ENCODE results near the gene GPR142.
A peak's percentile ranks its signal among the peaks of the same experiment; 100 is the strongest.

Gene GPR142

DNA sequence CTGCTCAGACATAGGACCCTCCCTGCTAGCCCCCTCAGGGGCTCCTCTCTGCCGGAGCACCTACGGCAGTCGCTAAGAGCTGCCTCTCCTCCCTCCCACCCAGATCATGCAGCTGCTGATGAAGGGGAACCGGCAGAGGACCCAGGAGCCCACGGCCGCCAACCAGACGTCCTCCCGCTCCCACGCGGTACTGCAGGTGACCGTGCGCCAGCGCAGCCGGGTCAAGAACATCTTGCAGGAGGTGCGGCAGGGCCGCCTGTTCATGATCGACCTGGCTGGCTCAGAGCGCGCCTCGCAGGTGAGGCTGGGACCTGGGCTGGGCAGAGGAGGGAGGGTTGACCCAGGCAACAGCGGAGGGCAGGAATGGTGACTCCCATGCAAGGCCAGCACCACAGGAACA is 22.6 kb upstream of the GPR142 start:
- DNase-seq (ENCODE audit: low read depth in 2 of 2): no peak

DNA sequence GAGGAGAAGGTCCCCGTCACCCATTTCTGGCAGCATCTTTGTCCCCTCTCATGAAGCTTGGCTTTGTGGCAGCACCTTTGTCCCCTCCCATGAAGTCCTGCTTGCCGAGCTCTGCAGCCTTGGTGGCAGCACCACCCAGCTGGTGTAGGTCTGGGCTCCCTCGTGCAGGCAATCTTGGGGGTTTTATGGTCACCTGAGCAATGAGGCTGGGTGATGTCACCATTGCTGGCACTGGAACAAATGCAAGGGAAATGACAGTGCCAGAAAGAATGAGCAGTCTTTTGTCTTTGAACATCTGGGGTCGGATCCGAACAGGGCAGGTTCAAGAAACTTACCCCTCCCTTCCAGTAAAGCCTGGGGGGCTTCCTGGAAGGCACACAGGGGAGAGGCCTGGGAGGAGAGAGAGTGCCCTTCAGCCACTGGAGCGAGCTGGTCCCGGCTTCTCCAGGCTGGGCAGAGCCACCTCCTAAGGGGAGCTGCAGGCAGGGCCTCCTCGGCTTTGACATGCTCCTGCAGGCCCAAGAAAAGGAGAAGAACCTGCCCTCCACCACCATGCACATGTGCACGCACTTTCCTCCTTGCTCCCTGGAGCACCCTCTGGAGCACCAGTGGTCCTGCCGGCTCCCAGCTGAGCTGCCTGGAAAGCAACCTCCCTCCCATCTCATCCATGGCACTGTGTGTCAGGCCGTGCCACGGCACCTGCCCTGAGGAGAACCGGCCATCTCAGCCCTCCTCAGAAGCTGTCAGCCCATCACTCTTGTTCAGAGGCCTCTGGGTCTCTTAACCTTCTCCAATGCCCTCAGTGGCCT is 21.7 kb upstream of the GPR142 start:
- no peak for DNase-seq (ENCODE audit: low read depth in 2 of 2)

DNA sequence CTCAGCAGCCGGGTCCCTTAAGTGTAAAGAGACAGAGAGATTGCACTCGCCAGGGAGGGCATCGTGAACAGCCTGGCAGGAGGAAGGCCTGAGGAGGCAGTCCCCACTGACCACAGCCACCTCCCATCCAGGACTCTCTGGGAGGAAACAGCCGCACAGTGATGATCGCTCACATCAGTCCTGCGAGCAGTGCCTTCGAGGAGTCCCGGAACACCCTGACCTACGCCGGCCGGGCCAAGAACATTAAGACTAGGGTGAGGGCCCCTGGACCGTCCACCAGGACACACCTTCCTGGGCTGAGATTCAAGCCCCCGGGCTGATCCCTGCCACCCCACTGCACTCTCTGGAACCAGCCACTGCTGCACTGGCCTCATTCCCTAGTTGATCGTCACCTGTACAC is 19.7 kb upstream of the GPR142 start:
- DNase-seq (ENCODE audit: low read depth in 2 of 2): no peak

DNA sequence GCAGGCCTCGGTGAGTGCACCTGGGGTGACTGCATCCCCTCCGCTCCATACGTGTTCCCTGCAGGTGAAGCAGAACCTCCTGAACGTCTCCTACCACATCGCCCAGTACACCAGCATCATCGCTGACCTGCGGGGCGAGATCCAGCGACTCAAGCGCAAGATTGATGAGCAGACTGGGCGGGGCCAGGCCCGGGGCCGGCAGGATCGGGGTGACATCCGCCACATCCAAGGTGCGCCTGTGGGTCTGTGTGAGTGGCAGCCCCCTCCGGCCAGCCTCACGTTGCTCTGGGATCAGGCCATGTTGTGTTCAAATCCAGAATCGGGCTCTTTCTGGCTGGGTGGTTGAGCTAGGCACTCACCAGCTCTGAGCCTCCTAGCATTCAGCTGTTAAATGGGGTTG is 18.2 kb upstream of the GPR142 start:
- no peak for DNase-seq (ENCODE audit: low read depth in 2 of 2)

DNA sequence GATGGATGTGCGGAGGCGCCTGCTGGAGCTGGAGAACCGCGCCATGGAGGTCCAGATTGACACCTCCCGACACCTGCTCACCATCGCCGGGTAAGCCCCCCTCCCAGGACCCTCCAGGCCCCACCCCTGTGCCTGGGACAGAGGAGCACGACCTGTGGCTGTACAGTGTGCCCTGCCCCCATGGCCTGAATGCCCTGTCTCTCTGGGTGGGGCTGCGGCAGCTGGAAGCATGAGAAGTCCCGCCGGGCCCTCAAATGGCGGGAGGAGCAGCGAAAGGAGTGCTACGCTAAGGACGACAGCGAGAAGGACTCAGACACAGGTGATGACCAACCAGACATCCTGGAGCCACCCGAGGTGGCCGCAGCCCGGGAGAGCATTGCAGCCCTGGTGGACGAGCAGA is 16.8 kb upstream of the GPR142 start:
- DNase-seq (ENCODE audit: low read depth in 2 of 2): no peak

DNA sequence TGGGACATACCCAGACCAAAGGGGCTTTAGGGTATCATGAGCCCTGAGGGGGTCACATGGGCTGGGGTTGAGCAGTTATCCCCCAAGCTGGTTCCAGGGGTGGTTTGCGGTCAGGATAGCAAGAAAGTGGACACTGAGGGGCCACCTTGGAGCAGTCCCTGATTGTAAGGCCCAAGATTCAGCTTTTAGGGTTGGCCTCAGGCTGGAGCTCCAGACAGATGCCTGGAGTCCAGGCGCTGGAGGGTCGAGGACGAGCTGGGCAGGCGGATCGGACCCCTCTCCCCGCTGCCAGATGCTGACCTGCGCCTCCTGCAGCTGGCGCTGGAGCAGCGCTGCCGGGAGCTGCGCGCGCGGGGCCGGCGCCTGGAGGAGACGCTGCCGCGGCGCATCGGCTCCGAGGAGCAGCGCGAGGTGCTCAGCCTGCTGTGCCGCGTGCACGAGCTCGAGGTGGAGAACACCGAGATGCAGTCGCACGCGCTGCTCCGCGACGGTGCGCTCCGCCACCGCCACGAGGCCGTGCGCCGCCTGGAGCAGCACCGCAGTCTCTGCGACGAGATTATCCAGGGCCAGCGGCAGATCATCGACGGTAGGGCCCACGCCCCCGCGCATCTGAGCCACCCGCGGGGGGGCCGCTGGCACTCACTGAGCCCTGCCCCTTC is 15.6 kb upstream of the GPR142 start:
- DNase-seq (ENCODE audit: low read depth in 2 of 2): no peak

DNA sequence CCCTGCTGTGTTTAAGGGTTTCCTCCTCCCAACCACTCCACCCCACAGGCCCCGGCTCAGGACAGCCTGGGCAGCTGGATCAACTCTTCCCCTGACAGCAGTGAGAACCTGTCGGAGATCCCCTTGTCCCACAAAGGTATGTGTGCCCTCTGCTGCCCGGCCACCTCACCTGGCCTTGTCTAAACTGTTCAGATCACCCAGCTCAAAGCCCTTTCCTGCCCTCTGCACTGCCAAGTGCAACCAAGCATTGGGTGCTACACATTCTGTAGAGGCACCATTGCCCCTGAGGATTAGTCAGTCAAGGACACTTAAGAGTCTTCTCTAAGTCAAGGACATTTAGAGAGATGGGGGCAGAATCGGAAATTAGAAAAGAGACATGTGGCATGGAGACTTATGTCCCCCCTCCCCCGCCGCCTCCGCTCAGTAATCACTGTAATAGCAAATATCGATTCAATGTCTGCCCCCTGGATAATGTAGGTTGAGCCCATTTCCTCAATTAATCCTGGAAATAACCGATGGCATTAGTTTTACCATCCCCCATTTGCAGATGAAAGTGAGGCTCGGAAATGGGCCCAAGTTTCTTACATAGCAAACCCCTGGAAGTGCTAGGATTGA is 13.8 kb upstream of the GPR142 start:
- DNase-seq (ENCODE audit: low read depth in 2 of 2): no peak

DNA sequence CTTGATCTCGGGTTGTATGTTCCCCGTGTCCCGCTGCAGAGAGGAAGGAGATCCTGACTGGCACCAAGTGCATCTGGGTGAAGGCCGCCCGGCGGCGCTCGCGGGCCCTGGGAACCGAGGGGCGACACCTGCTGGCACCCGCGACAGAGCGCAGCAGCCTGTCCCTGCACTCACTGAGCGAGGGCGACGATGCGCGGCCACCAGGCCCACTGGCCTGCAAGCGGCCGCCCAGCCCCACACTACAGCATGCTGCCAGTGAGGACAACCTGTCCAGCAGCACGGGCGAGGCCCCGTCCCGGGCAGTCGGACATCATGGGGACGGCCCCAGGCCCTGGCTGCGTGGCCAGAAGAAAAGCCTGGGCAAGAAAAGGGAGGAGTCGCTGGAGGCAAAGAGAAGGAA is 13.2 kb upstream of the GPR142 start:
- DNase-seq (ENCODE audit: low read depth in 2 of 2): no peak

DNA sequence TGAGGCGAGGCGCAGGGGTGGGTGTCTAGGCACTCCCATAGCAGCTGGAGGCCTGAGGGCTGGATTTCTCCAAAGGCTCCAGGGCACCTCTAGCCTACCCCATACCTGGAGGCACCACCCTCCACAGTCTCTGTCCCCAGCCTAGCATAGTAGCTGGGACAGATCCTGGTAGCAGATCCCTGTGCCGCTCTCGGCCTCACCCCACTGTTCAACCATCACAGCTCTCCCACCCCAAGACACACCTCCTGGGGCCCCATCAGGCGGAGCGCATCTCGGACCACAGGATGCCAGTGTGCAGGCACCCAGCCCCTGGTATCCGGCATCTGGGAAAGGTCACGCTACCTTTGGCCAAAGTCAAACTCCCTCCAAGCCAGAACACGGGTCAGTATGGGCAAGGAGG is 12.7 kb upstream of the GPR142 start:
- no peak for DNase-seq (ENCODE audit: low read depth in 2 of 2)

DNA sequence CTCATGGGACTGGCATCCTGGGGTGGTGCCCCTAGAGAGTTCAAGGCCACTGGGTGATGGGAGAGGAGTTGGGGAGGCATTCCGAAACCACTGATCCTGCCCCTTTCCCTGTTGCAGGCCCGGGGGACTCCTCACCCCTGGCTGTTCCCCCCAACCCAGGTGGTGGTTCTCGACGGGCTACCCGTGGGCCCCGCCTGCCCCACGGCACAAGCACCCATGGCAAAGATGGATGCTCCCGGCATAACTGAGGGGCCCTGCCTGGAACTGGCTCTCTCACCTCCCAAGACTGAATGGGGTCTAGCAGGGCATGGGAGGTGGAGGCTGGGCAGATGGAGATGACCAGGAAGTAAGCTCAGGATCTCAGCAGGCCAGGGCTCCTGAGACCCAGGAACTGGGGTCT is 12.2 kb upstream of the GPR142 start:
- DNase-seq (ENCODE audit: low read depth in 2 of 2): no peak

DNA sequence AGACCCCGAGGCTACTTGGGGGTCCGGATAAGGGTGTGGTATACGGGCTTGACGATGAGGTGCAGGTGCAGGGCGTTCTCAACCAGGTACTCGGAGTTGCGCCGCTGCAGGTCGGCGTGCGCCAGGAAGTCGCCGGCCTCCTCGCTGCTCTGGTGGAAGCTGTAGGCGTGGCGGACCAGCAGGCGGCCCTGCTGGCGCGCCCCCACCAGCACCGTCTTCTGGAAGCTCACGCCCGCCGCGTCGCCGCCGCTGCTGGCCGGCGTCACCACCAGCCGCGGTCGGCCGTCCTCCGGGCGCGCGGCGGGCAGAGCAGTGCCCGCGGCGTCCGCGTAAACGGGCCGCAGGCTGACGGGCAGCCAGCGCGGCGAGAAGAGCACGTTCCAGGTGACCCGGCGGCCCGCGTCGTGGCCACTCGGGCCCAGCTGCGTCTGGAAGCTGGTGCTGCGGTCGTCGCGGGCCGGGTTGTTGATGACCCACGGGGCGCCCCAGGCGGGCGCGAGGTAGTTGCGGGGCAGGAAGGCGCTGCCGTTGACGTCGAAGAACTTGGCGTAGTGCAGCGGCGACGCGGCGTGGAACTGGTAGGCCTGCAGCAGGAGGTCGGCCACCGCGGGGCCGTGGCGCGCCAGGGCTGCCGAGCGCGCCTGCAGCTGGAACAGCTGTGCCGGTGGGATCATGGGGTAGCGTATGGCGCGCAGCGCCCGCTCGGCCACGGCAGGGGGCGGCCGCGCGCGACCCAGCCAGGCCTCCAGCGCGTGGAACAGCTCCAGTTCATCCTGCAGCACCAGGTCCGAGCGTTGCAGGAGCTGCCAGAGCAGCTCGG is 10.4 kb upstream of the GPR142 start:
- no peak for DNase-seq (ENCODE audit: low read depth in 2 of 2)

DNA sequence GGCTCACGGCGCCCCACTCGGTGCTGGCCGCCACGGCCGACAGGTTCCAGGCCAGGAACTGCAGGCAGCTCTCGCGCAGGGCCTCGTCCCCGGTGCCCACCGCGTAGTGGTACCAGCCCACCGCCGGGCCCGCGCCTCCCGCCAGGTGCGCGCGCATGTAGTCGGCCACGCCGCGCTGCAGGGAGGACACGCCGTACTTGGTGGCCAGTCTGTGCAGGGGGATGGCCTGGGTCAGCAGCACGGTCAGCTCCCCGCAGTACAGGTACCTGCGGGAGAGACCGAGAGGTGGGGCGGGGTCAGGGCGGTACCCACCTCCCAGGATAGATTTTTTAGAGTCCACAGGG is 9.9 kb upstream of the GPR142 start:
- no peak for DNase-seq (ENCODE audit: low read depth in 2 of 2)

DNA sequence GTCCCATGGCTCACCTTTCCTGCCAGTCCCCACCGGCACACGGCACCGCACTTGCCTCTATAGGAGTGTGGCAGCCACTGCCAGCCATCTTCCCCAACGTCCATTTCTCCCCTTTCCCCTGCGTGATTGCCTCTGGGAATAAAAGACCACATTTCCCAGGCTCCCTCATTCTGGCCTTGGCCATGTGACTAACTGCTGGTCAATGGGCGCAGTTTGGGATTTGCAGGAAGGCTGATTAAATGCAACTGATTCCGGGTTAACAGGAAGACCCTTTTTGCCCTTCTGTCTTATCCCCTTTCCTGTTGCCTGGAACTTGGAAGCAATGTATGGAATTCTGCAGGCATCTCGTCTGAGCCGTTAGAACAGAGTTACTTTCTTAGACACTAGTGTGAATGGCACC is 8.6 kb upstream of the GPR142 start:
- DNase-seq (ENCODE audit: low read depth in 2 of 2): no peak

DNA sequence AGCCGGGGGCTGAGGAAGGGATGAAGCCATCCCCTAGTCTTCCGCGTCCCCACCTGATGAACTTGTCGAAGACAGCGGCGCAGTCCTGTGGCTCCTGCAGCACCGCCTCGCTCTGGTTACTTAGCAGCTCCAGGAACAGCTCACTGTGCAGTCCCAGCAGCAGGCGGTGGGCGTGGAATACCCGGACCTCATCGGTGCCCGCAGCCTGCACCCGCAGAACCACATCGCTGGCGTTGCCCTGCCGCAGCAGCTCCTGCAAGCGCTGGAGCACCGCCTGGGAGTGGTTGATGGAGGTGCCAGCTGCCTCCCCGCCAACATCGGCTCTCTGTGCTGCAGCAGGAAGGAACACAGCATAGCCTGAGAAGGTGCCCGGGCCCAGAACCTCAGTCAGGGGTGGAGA is 7.4 kb upstream of the GPR142 start:
- DNase-seq (ENCODE audit: low read depth in 2 of 2): no peak

DNA sequence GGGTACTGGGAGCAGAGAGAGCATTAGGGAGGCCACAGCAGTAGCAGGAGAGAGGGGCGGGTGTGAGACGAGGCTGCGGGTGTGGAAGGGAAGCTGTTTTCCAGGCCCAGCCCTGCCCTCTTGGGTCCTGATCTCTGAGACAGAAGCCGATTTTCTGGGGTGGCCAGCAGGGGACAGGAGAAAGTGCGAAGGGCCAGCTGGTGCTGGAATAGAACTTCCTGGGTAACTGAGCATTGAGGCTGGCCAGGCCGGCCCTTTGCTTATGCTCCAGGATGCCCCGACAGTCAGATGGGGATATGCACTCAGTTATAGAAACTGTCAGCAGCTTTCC is 6.4 kb upstream of the GPR142 start:
- no peak for DNase-seq (ENCODE audit: low read depth in 2 of 2)

DNA sequence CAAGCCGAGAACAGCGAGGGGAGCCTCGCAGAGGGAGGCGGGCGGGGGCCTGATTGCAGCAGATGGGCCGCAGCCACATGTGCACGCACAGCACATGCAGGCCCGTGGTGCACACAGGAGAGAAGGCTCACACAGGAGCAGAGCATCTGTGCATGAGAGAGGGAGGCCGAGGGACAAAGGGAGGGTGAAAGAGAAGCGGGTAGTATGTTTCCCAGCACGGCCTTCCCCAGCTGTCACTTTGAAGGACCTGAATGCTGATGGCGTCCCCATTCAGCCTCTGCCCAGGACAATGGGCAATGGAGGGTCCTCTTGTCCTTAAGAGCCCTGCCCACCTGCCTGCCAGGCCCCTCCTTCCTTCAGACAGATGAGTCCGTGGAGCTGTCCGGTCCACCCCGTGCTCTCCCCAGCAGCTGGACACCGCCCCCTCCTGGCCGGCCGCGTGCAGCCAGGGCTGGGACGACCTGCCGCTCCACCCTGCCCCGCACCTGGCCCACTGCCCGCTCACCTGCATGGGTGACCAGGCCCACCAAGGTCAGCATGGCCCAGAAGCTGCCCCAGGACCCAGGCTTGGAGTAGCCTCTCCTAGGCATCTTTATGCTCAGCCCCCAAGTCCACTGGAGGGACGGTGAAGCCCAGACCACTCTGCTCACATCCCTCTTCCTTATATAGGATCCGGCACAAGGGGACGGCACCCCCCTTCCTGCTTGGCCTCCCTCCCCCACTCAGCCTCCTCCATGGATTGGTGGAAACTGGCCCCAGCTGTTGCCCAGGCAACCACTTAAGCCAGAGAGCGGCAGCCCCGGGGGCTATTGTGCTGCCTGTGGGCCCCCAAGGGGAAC is 5.9 kb upstream of the GPR142 start, which contains the start of gene BTBD17:
TSS of gene BTBD17 (minus strand) at position 639 of the 839 bp plus-strand sequence. CDS start at position 590, 49 bp downstream.
- DNase-seq (ENCODE audit: low read depth in 2 of 2): no peak

DNA sequence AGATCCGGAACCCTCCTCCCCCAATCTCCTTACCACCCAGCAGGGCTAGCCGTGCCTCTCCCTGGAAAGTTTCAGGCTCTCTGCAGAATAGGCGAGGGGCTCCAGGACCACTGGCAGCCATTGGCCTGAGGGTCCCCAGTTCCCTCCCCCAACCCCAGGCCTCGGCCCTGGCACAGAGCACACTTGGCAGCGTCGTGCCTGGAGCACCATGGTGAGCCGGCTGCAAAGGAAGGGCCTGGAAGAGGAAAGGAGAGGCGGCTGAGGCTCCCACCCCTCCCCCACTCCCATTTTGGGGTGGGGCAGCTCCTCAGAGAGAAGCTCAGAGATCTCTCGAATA is 5.3 kb upstream of the GPR142 start:
- DNase-seq (ENCODE audit: low read depth in 2 of 2): no peak

DNA sequence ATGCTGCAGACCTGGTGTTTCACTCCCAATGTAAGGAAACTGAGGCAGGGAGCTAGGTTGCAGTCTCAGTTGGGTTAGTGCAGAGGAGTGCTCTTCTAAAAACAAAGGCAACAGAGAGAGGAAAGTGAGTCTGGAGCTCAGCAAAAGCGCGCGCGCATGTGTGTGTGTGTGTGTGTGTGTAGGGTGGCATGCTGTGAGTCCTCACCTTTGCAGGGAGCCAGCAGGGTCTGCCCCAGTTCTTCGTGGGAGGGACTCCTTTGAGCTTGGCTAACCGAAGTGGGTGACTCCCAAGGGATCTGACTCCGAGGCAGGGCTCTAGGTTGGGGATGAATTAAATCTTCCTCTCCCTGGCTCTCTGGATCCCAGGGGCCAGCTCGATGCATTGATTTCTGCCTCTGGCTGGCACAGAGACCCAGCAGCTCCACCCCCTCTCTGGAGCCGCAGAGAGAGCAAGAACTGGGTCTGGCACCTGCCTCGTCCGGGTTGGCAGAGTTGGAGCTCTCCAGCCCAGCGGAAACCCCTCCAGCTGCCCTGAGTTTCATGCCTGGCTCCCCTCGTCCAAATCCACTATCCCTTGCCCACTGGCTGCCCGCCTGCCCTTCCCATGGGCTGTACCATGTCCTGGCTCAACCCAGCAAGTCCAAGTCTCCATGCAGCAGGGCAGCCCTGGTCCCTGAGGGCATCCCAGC is 4.4 kb upstream of the GPR142 start:
- no peak for DNase-seq (ENCODE audit: low read depth in 2 of 2)

DNA sequence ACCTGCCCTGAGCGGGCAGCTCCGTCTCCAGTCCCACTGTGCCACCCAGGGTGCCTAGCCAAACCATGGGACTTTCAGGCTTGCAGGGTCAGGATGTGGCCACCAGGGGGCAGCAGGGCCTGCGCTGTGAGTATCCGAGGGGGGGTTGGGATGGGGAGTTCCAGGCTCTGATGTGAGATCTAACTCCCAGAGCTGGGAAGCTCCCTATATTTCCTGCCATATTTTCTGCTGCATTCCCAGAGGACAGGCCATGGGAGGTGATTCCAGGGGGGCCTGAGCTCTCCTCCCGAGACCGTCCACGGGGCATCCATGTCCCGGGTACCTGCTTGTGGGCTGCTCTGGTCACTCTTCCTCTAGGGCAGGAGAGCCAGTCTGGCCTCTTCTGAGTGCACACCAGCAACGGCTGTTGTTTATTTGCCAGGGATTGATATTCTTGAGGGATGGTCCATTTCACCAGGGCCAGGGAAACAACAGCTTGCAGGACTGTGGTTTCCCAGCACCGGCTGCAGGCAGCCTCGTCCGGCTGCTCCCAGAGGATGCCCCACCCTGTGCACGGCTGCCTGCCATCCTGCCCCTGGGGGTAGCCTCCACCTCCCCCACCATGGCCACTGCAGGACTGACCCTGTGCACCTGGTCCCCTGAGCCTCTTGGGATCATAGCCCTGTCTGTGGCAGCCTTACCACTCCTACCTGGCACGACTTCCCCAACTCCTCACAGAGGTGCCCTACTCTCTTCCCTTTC is 1.2 kb downstream of the GPR142 start:
- peak; percentile 45 to 49 for DNase-seq (ENCODE audit: low read depth in 2 of 2)

DNA sequence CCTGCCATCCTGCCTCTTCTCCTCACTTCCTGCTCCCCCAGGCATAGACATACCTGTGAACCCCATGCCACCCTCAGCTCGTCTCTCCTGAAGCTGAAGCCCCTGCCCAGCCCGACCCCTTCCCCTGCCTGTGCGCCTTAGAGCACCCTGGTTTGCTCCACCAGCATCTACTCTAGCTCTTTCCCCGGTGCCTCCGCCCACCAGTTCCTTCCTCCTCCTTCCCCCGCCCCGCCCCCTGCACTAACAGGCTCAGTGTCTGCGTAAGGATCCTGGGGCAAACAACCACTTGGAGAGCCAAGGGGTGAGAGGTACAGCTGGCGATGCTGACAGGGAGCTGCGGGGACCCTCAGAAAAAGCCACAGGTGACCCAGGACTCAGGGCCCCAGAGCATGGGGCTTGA is 1.9 kb downstream of the GPR142 start:
- peak; percentile 26 to 54 for DNase-seq (ENCODE audit: low read depth in 2 of 2)
